HG02571 (cell line): ENCODE measurements around the gene TBXA2R.

ENCODE experiments used
- ATAC-seq: cut with Tn5 transposase; IDR thresholded peaks from one replicate; pipeline ENCODE4 v1.9.1; 2021; ENCODE audit warnings: mild to moderate bottlenecking, moderate library complexity; ENCODE audit not compliant: unreplicated experiment

The TBXA2R gene

GRCh38 chr19:3556978-3557460 is 49.7 kb downstream of the TBXA2R start:
- ATAC-seq, result peak; percentile 8

GRCh38 chr19:3556423-3556977 is 50.2 kb downstream of the TBXA2R start:
- no peak for ATAC-seq

GRCh38 chr19:3555653-3556422 is 50.8 kb downstream of the TBXA2R start:
- ATAC-seq, result no peak

DNA sequence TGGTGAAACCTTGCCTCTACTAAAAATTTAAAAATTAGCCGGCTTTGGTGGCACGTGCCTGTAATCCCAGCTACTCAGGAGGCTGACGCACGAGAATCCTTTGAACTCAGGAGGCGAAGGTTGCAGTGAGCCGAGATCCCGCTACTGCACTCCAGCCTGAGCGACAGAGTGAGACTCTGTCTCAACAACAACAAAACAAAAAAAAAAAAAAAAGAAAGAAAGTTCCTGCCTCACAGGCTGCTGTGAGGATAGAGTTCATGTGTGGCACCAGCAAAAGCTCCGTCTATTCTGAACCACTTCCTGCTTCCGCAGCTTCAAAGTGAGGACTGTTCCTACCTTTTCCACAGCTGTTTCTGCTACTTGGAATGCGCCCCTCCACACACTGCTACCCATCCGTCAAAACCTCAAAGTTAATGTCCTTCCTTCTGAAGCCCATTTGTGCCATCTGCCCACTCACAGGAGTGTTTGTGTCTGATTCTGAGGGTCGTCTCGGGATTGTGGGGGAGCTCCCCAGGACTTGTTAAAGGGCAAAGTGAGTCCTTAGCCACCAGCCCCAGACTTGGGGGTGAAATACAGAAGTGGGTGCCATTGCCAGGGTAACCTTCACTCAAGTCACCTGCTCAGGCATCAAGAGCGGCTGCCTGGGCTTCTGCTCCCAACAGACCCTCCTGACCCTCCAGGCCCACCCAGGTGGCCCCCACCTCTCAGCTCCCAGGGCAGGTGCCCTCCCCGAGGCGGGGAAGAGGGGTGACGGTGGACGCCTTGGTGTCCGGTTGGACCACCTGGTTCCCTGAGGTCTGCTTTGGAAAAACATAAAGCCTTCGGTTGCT is 52.2 kb downstream of the TBXA2R start:
- ATAC-seq, result no peak

DNA sequence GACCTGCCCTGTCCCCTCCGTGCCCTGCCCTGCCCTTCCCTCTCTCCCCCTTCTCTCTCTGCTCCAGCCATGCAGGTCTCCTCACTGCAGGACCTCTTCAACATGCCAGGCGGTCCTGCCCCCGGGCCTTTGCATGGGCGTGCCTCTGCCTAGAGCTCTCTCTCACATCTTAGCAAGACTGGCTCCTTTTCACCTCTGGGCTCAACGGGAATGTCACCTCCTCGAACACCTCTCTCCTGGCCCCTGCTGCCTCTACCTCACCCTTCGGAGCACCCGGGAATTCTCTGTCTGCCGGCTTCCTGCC is 54.9 kb downstream of the TBXA2R start:
- no peak for ATAC-seq

DNA sequence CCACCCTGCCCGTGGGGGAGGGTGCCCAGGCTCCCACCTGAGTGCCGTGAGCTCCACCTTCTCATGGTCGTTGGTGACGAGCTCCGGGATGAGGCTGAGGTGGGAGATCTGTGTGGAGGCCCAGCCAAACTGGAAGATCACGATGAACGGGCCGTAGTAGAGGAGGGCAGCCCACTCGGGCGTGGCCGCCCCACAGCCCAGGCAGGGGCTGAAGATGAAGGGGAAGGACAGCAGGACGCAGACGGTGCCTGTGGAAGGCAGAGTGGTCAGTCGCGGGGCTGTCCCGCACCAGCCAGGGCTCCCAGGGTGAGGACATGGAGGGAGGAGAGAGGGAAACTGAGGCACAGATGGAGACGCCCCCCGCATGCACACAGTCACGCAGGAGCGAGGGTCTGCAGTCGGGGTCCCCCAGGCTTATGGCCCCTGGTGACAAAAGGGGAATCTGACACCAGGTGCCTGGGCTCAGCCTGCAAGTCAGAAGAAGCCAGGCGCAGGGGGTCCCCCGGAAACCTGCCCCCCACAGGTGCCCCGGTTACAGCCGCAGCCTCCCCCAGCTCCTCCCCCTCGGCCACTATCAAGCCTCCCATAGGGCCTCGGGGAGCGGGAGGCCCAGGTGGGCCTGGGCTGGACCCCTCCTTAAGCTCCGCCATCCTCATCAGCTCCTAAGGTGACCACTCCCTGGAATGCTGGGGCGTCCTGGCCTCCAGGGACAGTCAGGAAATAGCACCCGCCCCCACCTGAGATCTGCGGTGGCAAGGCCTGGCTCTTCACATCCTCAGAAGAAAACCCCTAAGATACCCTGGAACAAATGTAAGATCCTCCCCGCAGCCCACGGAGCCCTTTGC is 55.5 kb downstream of the TBXA2R start:
- no peak for ATAC-seq

GRCh38 chr19:3549816-3550215 is 56.9 kb downstream of the TBXA2R start:
- no peak for ATAC-seq

GRCh38 chr19:3548606-3549005 is 58.1 kb downstream of the TBXA2R start:
- ATAC-seq, result no peak

DNA sequence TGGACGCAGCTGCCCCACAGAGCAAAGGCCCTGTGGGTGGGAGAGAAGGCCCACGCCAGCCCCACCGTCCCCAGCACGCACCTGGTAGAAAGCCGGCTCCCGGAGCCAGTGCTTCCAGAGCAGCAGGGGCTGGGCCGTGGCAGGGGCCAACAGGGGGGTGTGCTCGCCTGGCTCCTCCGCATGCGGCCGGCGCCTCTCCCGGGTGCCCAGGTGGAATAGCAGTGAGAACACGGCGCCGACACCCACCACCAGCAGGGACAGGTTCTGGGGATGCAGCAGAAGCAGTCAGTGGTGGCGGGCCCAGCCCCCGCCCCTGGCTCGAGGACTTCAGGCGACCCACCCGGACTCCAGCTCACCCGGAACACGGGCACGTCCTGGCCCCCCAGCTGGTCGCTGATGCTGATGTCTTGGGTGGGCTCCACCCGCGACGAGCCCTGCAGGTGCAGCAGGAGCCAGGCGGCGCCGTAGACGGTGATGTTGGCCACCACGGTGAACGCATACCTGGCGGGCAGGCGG is 58.9 kb downstream of the TBXA2R start:
- ATAC-seq, result no peak

- no peak for ATAC-seq
These were observed 59.4 kb downstream of the TBXA2R start for GRCh38 chr19:3547301-3547731.

GRCh38 chr19:3546119-3546518 is 60.6 kb downstream of the TBXA2R start:
- no peak for ATAC-seq

GRCh38 chr19:3545669-3546034 is 61.0 kb downstream of the TBXA2R start:
- no peak for ATAC-seq

DNA sequence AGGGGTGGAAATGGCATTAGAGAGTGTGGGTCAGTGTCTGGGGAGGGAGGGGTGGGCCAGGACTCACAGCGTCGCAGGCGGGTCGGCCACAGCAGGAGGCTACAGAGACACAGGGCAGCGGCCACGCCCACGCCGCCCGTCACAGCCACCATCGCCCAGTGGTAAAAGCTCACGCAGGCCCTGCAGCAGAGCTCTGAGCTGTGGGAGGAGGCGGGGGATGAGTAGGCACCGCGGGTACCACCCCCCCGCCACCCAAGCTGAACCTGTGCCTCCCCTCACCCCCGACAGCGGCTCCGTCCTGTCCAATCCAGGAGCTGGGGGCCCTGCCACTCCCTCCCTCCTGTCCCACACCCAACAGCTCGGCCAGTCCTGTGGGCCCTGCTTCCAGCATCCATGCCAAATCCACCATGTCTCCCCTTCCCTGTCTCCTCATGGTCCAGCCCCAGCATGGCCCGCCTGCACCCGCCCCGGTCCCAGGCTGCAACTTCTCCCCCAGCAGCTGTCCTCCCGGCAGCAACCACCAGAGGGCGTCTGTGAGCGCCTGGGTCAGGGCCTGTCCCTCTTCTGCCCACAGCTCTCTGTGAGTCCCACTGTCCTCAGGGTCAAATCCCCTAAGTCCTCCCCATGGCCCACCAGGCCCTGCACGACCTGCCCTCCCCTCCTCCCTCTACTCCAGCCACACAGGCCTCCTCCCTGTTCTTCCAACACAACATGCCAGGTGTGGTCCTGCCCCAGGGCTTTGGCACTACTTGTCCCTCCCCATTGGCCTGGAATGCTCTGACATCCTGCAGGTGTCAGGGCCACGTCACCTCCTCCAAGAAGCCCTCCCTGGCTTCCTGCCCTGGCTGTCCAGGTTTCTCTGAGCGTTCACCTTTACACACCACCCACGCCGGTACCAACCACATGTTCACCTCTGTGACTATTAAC is 61.7 kb downstream of the TBXA2R start:
- no peak for ATAC-seq
